ENCODE data around the gene TMEM156. TPM values are rescaled to one million over a fixed set of nuclear protein-coding genes. Genes with fewer than 3 reads are reported as not detected.
A peak's percentile ranks its signal among the peaks of the same experiment; 100 is the strongest.

TMEM156 gene
- total RNA-seq, 2 experiments from 2014 or later = 18.4 TPM

- Histone ChIP-seq H3K27me3 (ENCODE audit: control insufficient read depth in 1 of 2, insufficient read depth in 2 of 2, low read length in 2 of 2) (no peaks in the 10 kb centered on the region), H3K27ac (ENCODE audit: low read depth in 1 of 2, low read length in 2 of 2) (peak overlapping the region; percentile 85 to 86), H3K4me1 (ENCODE audit: insufficient read depth, low read length) (peaks cover 36% of the 10 kb centered on the region), H3K9me3 (ENCODE audit: control insufficient read depth in 1 of 2, insufficient read depth in 1 of 2, low read length in 2 of 2) (no peaks in the 10 kb centered on the region), H3K36me3 (ENCODE audit: insufficient read depth, low read length) (no peaks in the 10 kb centered on the region), H3K4me3 (ENCODE audit: low read length) (peak overlapping the region; percentile 72)
- DNase-seq (peak; percentile 87 to 99 (median 94)), ATAC-seq (ENCODE audit: poor library complexity) (peak; percentile 83)
- Mint-ChIP-seq H3K27me3 (no peaks in the 10 kb centered on the region), H3K4me3 (peak overlapping the region; percentile 98), H3K27ac (peak overlapping the region; percentile 97), H3K9me3 (no peaks in the 10 kb centered on the region), H3K4me1 (ENCODE audit: low read depth) (peaks cover 54% of the 10 kb centered on the region), H3K36me3 (ENCODE audit: low read depth) (peaks cover 7% of the 10 kb centered on the region)
- intact Hi-C loops (cut with DNase I, micrococcal nuclease) = loop anchor here (1.0 to 10.0 kb wide), 6 partner anchors 12 to 1360 kb away; partner anchors contain the start of genes LIAS (in 1 of the 2), RELL1 (in 1 of the 2), RPL9 (in 1 of the 2) and TMEM156 (in 1 of the 2)
- ChIA-PET POLR2A (interaction anchor here (0.6 to 5.8 kb wide), 11 partner anchors 10 to 137 kb away, joined by 3 to 58 read pairs (median 5); partner anchors contain the start of genes TMEM156 and WDR19), CTCF (interaction anchor here (0.8 to 2.0 kb wide), 7 partner anchors 14 to 141 kb away, joined by 3 to 9 read pairs (median 4); no protein-coding TSS in a partner anchor)
- TF ChIP-seq CTCF (IDR thresholded peaks at IDR 0.05) = no peak
These were observed 12.3 kb upstream of the TMEM156 start for GRCh38 chr4:39044364-39044955.

DNA sequence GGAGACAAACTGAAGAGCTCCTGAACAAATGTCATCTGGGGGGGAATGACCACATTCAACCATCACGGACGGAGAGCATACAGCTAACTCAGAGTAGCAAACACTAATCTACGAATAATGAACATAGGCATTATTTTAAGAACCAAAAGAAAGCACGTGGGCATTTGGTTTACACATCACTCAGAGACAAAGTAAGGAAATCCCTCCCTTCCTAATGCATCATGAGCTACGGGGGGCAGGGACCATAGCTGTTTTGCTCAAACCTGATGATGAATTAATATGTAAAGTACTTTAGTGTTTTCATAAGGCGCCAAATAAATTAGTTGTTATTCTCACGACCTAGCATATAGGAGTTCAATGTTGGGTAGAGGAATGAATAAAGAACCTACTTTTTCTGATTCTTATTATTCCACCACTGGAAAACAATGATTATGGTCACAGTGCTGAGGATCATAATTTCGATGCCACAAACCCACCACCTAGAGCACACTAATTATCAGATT is 11.7 kb upstream of the TMEM156 start:
- ATAC-seq (ENCODE audit: poor library complexity) = peak; percentile 4
- peak overlapping the region; percentile 85 to 86 for H3K27ac ChIP-seq (ENCODE audit: low read depth in 1 of 2, low read length in 2 of 2)
- peak overlapping the region; percentile 72 for H3K4me3 ChIP-seq (ENCODE audit: low read length)
- ChIA-PET CTCF (interaction anchor here (0.7 to 2.0 kb wide), 7 partner anchors 14 to 141 kb away, joined by 3 to 9 read pairs (median 4); no protein-coding TSS in a partner anchor), POLR2A (interaction anchor here (0.7 to 5.8 kb wide), 9 partner anchors 10 to 138 kb away, joined by 3 to 58 read pairs (median 9); partner anchors contain the start of genes TMEM156 and WDR19)
- peaks cover 7% of the 10 kb centered on the region for H3K36me3 Mint-ChIP-seq (ENCODE audit: low read depth)
- no peaks in the 10 kb centered on the region for H3K27me3 Mint-ChIP-seq
- H3K4me1 Mint-ChIP-seq (ENCODE audit: low read depth) = peaks cover 51% of the 10 kb centered on the region
- intact Hi-C loops (cut with DNase I, micrococcal nuclease) = loop anchor here (1.0 to 10.0 kb wide), 6 partner anchors 12 to 1359 kb away; partner anchors contain the start of genes LIAS (in 1 of the 2), RELL1 (in 1 of the 2), RPL9 (in 1 of the 2) and TMEM156 (in 1 of the 2)
- TF ChIP-seq CTCF (IDR thresholded peaks at IDR 0.05) = no peak
- H3K4me3 Mint-ChIP-seq = peak overlapping the region; percentile 98
- no peaks in the 10 kb centered on the region for H3K9me3 ChIP-seq (ENCODE audit: control insufficient read depth in 1 of 2, insufficient read depth in 1 of 2, low read length in 2 of 2)
- no peaks in the 10 kb centered on the region for H3K9me3 Mint-ChIP-seq
- peaks cover 32% of the 10 kb centered on the region for H3K4me1 ChIP-seq (ENCODE audit: insufficient read depth, low read length)
- peak in 4 of 14 experiments; percentile 24 to 62 (median 48) for DNase-seq
- peak overlapping the region; percentile 97 for H3K27ac Mint-ChIP-seq
- H3K27me3 ChIP-seq (ENCODE audit: control insufficient read depth in 1 of 2, insufficient read depth in 2 of 2, low read length in 2 of 2) = no peaks in the 10 kb centered on the region
- no peaks in the 10 kb centered on the region for H3K36me3 ChIP-seq (ENCODE audit: insufficient read depth, low read length)

DNA sequence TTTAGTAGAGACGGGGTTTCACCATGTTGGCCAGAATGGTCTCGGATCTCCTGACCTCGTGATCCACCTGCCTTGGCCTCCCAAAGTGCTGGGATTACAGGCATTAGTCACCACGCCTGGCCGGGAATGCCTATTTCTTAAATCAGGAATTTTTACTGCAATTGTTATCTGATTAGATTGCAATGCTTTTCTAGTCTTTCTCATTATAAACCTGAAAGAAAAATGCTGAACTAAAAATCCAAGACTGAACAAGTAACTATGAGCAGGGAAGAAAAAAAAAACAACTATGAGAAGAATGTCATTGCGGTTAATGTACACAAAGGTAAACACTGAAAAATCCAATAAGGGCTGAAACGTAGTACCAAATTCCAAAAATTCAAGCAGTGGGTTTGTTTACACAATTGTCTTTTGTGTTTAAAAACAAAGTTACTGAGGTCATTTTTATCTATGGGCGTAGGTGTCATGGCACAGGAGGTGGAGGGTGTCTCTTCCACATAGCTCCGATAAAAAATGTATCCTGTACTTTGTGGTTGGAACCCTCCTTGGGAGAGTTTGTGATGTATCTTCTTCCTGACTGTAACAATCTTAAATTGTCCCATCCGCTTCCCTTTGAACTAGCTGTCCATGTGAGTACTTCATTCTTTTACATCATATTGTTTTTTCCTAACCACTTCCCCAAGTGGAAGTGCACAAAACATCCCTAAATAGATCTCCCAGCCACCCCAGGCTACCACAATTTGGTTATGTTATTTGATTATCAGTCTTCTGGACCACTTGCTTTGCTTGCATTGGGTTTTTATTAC is 11.1 kb upstream of the TMEM156 start:
- Histone ChIP-seq H3K27ac (ENCODE audit: low read depth in 1 of 2, low read length in 2 of 2) (peak overlapping the region; percentile 85 to 86), H3K4me3 (ENCODE audit: low read length) (no peak overlapping the region), H3K9me3 (ENCODE audit: control insufficient read depth in 1 of 2, insufficient read depth in 1 of 2, low read length in 2 of 2) (no peaks in the 10 kb centered on the region), H3K27me3 (ENCODE audit: control insufficient read depth in 1 of 2, insufficient read depth in 2 of 2, low read length in 2 of 2) (no peaks in the 10 kb centered on the region), H3K36me3 (ENCODE audit: insufficient read depth, low read length) (no peaks in the 10 kb centered on the region), H3K4me1 (ENCODE audit: insufficient read depth, low read length) (peaks cover 26% of the 10 kb centered on the region)
- POLR2A ChIA-PET = interaction anchor here (1.5 to 5.8 kb wide), 4 partner anchors 11 to 139 kb away, joined by 3 to 58 read pairs (median 17); partner anchors contain the start of genes TMEM156 and WDR19
- CTCF ChIA-PET = interaction anchor here (0.7 to 2.0 kb wide), 4 partner anchors 14 to 140 kb away, joined by 3 to 9 read pairs (median 4); no protein-coding TSS in a partner anchor
- ATAC-seq (ENCODE audit: poor library complexity) = no peak
- no peak for TF ChIP-seq CTCF (IDR thresholded peaks at IDR 0.05)
- peak overlapping the region; percentile 98 for H3K4me3 Mint-ChIP-seq
- peaks cover 7% of the 10 kb centered on the region for H3K36me3 Mint-ChIP-seq (ENCODE audit: low read depth)
- H3K4me1 Mint-ChIP-seq (ENCODE audit: low read depth) = peaks cover 44% of the 10 kb centered on the region
- intact Hi-C loops (cut with DNase I, micrococcal nuclease) = loop anchor here in 1 of 2 experiments (5.0 to 10.0 kb wide), 4 partner anchors 139 to 1358 kb away; partner anchors contain the start of genes LIAS, RELL1, RPL9 and UGDH
- no peaks in the 10 kb centered on the region for H3K27me3 Mint-ChIP-seq
- H3K27ac Mint-ChIP-seq = peak overlapping the region; percentile 97
- H3K9me3 Mint-ChIP-seq = no peaks in the 10 kb centered on the region
- DNase-seq = peak in 2 of 14 experiments; percentile 10 to 23
